Gastroesophageal sphincter (tissue), 4 donors: ENCODE data around the gene MX2. TPM values are rescaled to one million over a fixed set of nuclear protein-coding genes. Genes with fewer than 3 reads are reported as not detected.
A peak's percentile ranks its signal among the peaks of the same experiment; 100 is the strongest.

Source experiments
- ATAC-seq: fragments of 150-250 bp; one replicate; pipeline ENCODE4 v1.9.1; 2016; ENCODE audit warnings: mild to moderate bottlenecking, moderate library complexity
- H3K27ac ChIP-seq, 4 donors: fragments of 200-600 bp; sonication (generic) in 3 of 4; 1 replicate in 3 of 4; 2 replicates in 1 of 4; pipeline ENCODE4 v1.5.1; 2016 to 2019
- H3K27me3 ChIP-seq: fragments of 200-600 bp; sonication (generic); one replicate; pipeline ENCODE4 v1.5.1; 2019
- H3K36me3 ChIP-seq, 2 donors: fragments of 200-600 bp; sonication (generic); one replicate each; pipeline ENCODE4 v1.5.1; 2019; ENCODE audit warnings: control low read depth in 1 of 2
- H3K4me1 ChIP-seq, 3 donors: fragments of 200-600 bp; sonication (generic); 1 replicate in 2 of 3; 2 replicates in 1 of 3; pipeline ENCODE4 v1.5.1; 2016 to 2019; ENCODE audit warnings: control low read depth in 2 of 3
- H3K4me3 ChIP-seq, 2 donors: fragments of 200-600 bp; sonication (generic); one replicate each; pipeline ENCODE4 v1.5.1; 2019; ENCODE audit warnings: mild to moderate bottlenecking in 1 of 2, moderate library complexity in 1 of 2
- H3K9me3 ChIP-seq, 3 donors: fragments of 200-600 bp; sonication (generic); one replicate each; pipeline ENCODE4 v1.5.1; 2017 to 2019; ENCODE audit warnings: control low read depth in 2 of 3
- CTCF ChIP-seq, 4 experiments: fragments of 200-600 bp in 2 of 4; fragments of 450-650 bp in 2 of 4; sonication (generic) in 1 of 4; IDR thresholded peaks; one replicate each; pipeline ENCODE4 v1.5.1; 2017 to 2019; ENCODE audit warnings: antibody characterized with exemption in 4 of 4, mild to moderate bottlenecking in 2 of 4, moderate library complexity in 2 of 4
- EP300 ChIP-seq: sonication (generic); formaldehyde crosslinking; IDR thresholded peaks from one replicate; pipeline ENCODE4 v1.6.1; 2017; ENCODE audit warnings: antibody characterized with exemption, mild to moderate bottlenecking
- POLR2A ChIP-seq, 2 donors: fragments of 450-650 bp; IDR thresholded peaks; one replicate each; pipeline ENCODE4 v1.6.1; 2017; ENCODE audit warnings: antibody characterized with exemption in 2 of 2, mild to moderate bottlenecking in 2 of 2, moderate library complexity in 1 of 2
- POLR2AphosphoS5 ChIP-seq: sonication (generic); formaldehyde crosslinking; IDR thresholded peaks from one replicate; pipeline ENCODE4 v1.6.1; 2017; ENCODE audit warnings: antibody characterized with exemption
- WGBS, 2 donors: methylation state at CpG; one replicate each; pipeline ENCODE4 v1.1.5; 2018; ENCODE audit warnings: low coverage in 1 of 2; 5-methylcytosine and 5-hydroxymethylcytosine counted together
- total RNA-seq, 4 donors: library from RNA; depleted of rRNA; stranded (reverse); fragments of >200 nt; gene quantifications; one replicate each; pipeline ENCODE4 v1.1.0, GENCODE V29; 2016

MX2 gene
- total RNA-seq, 4 donors from 2014 or later = 7.3 to 16.3 (median 11.2) TPM

- Histone ChIP-seq H3K4me3 (no peak overlapping the region), H3K4me1 (no peaks in the 10 kb centered on the region), H3K9me3 (no peaks in the 10 kb centered on the region), H3K36me3 (peaks cover 0 to 73% of the 10 kb centered on the region in 2 donors), H3K27me3 (peaks cover 7% of the 10 kb centered on the region), H3K27ac (no peak overlapping the region)
- no peak for ATAC-seq
- TF ChIP-seq EP300 (no peak), POLR2AphosphoS5 (no peak), POLR2A (IDR thresholded peaks at IDR 0.05) (no peak), CTCF (IDR thresholded peaks at IDR 0.05) (no peak)
Observed at GRCh38 chr21:41381731-41382130, 19.9 kb downstream of the MX2 start.

GRCh38 chr21:41387042-41387819 is 25.4 kb downstream of the MX2 start:
- no peak overlapping the region for H3K4me3 ChIP-seq
- 79 to 87% methylated on average over 9 to 13 of the region's 14 CpGs for WGBS, 2 donors
- TF ChIP-seq EP300 (no peak), CTCF (IDR thresholded peaks at IDR 0.05) (no peak), POLR2A (IDR thresholded peaks at IDR 0.05) (no peak), POLR2AphosphoS5 (no peak)
- H3K27me3 ChIP-seq = peaks cover 7% of the 10 kb centered on the region
- H3K36me3 ChIP-seq = peaks cover 0 to 38% of the 10 kb centered on the region in 2 donors
- peak; percentile 43 for ATAC-seq
- H3K4me1 ChIP-seq = no peaks in the 10 kb centered on the region
- peaks cover 0 to 6% (median 0%) of the 10 kb centered on the region in 3 donors for H3K9me3 ChIP-seq
- H3K27ac ChIP-seq = peak overlapping the region in 3 of 4 donors; percentile 48 to 55 (median 55)

GRCh38 chr21:41387824-41388223 is 26.0 kb downstream of the MX2 start:
- peaks cover 0 to 6% (median 0%) of the 10 kb centered on the region in 3 donors for H3K9me3 ChIP-seq
- no peak for ATAC-seq

GRCh38 chr21:41388259-41388658 is 26.4 kb downstream of the MX2 start:
- Histone ChIP-seq H3K36me3 (peaks cover 0 to 28% of the 10 kb centered on the region in 2 donors), H3K4me1 (no peaks in the 10 kb centered on the region), H3K27ac (peak overlapping the region in 2 of 4 donors; percentile 33 to 55), H3K27me3 (peaks cover 1% of the 10 kb centered on the region), H3K9me3 (peaks cover 0 to 6% (median 0%) of the 10 kb centered on the region in 3 donors), H3K4me3 (no peak overlapping the region)
- 91 to 94% methylated on average over 5 to 13 of the region's 14 CpGs for WGBS, 2 donors
- no peak for ATAC-seq
- TF ChIP-seq EP300 (no peak), POLR2AphosphoS5 (no peak), CTCF (IDR thresholded peaks at IDR 0.05) (no peak), POLR2A (IDR thresholded peaks at IDR 0.05) (no peak)

More at GRCh38 chr21:41387824-41388223, 26.0 kb downstream of the MX2 start:
- Histone ChIP-seq H3K4me3 (no peak overlapping the region), H3K27me3 (peaks cover 2% of the 10 kb centered on the region), H3K27ac (peak overlapping the region in 3 of 4 donors; percentile 33 to 55 (median 48)), H3K36me3 (peaks cover 0 to 32% of the 10 kb centered on the region in 2 donors), H3K4me1 (no peaks in the 10 kb centered on the region)
- TF ChIP-seq CTCF (IDR thresholded peaks at IDR 0.05) = no peak
- no peak for TF ChIP-seq EP300
- TF ChIP-seq POLR2AphosphoS5 = no peak
- TF ChIP-seq POLR2A (IDR thresholded peaks at IDR 0.05) = no peak
- 52 to 70% methylated on average over 2 to 8 of the region's 8 CpGs for WGBS, 2 donors
